Endometrium (tissue), 2 donors: Measurements from ENCODE around the gene FBXW7.
A peak's percentile ranks its signal among the peaks of the same experiment; 100 is the strongest.

Experiments
- FAIRE-seq: peaks from 2 replicates; lab custom pipeline; 2012; peaks lifted over from hg19 to GRCh38; lab: Jason Lieb, UNC
- donor health status: control.
- donor health status: control.

The FBXW7 gene

GRCh38 chr4:152427981-152428380 is 107.9 kb downstream of the FBXW7 start:
- no peak for FAIRE-seq

GRCh38 chr4:152424977-152425376 is 110.9 kb downstream of the FBXW7 start:
- no peak for FAIRE-seq

GRCh38 chr4:152424396-152424795 is 111.5 kb downstream of the FBXW7 start:
- FAIRE-seq: no peak

GRCh38 chr4:152422817-152423320 is 113.0 kb downstream of the FBXW7 start:
- FAIRE-seq: no peak

GRCh38 chr4:152421576-152421975 is 114.3 kb downstream of the FBXW7 start:
- FAIRE-seq: no peak

GRCh38 chr4:152419809-152420208 is 116.1 kb downstream of the FBXW7 start:
- no peak for FAIRE-seq

GRCh38 chr4:152417673-152418072 is 118.2 kb downstream of the FBXW7 start:
- FAIRE-seq: no peak

GRCh38 chr4:152415980-152416379 is 119.9 kb downstream of the FBXW7 start:
- FAIRE-seq: no peak

GRCh38 chr4:152408514-152409327 is 127.2 kb downstream of the FBXW7 start:
- no peak for FAIRE-seq

GRCh38 chr4:152401424-152401823 is 134.5 kb downstream of the FBXW7 start:
- no peak for FAIRE-seq

- no peak for FAIRE-seq
These were observed 136.6 kb downstream of the FBXW7 start for GRCh38 chr4:152399246-152399645.

GRCh38 chr4:152398060-152398459 is 137.8 kb downstream of the FBXW7 start:
- FAIRE-seq: peak; percentile 61

GRCh38 chr4:152394791-152395190 is 141.1 kb downstream of the FBXW7 start:
- no peak for FAIRE-seq

- FAIRE-seq: no peak
These were observed 143.8 kb downstream of the FBXW7 start for GRCh38 chr4:152392079-152392478.

- no peak for FAIRE-seq
These were observed 145.7 kb downstream of the FBXW7 start for GRCh38 chr4:152390216-152390615.

GRCh38 chr4:152389359-152389758 is 146.5 kb downstream of the FBXW7 start:
- no peak for FAIRE-seq

- FAIRE-seq: peak; percentile 41
These were observed 150.3 kb downstream of the FBXW7 start for GRCh38 chr4:152385551-152385950.

GRCh38 chr4:152382057-152382785 is 153.7 kb downstream of the FBXW7 start:
- FAIRE-seq: no peak

- FAIRE-seq: peak; percentile 12
These were observed 155.0 kb downstream of the FBXW7 start for GRCh38 chr4:152380919-152381318.

- no peak for FAIRE-seq
These were observed 155.7 kb downstream of the FBXW7 start for GRCh38 chr4:152380185-152380584.

- no peak for FAIRE-seq
These were observed 161.1 kb downstream of the FBXW7 start for GRCh38 chr4:152374606-152375285.

GRCh38 chr4:152374153-152374552 is 161.7 kb downstream of the FBXW7 start:
- FAIRE-seq: no peak

GRCh38 chr4:152372444-152372843 is 163.4 kb downstream of the FBXW7 start:
- FAIRE-seq: no peak
